ENCODE measurements around the gene PGRMC2. TPM values are rescaled to one million over a fixed set of nuclear protein-coding genes. Genes with fewer than 3 reads are reported as not detected.

PGRMC2 gene
- total RNA-seq, 1 experiment from 2014 or later = 11.4 TPM

GRCh38 chr4:128298146-128298758 is 10.6 kb upstream of the PGRMC2 start:
- ATAC-seq = no peak
- no peaks in the 10 kb centered on the region for H4K20me1 ChIP-seq (ENCODE audit: low read length)
- TF ChIP-seq EZH2 (IDR thresholded peaks at IDR 0.05; ENCODE audit: low read length, unreplicated experiment) (no peak), EZH2phosphoT487 (IDR thresholded peaks at IDR 0.05; ENCODE audit: borderline replicate concordance, low read length) (no peak), CTCF (conservative IDR thresholded peaks at IDR 0.05; ENCODE audit: low read depth, low read length) (no peak)
- no peaks in the 10 kb centered on the region for H3K9me2 ChIP-seq (replicated peaks; ENCODE audit: low read length)
- ChIA-PET CTCF (no interaction called here), POLR2A (ENCODE audit: unreplicated experiment) (interaction anchor here (0.6 kb wide), 1 partner anchor 186 kb away, joined by 3 read pairs; no protein-coding TSS in a partner anchor)
- no peak for DNase-seq
- no peak overlapping the region for H3K9ac ChIP-seq (ENCODE audit: low read length)
- intact Hi-C loops (cut with micrococcal nuclease) = no loop called here
- no peak overlapping the region for H2AFZ ChIP-seq (ENCODE audit: low read length)
- H3K27ac ChIP-seq (ENCODE audit: low read length) = no peak overlapping the region
- no peak overlapping the region for H3K4me3 ChIP-seq (ENCODE audit: low read length)
- H3F3A ChIP-seq (ENCODE audit: low read length, unreplicated experiment) = no peaks in the 10 kb centered on the region
- no peak overlapping the region for H3K4me2 ChIP-seq (ENCODE audit: low read length)
- H3K4me1 ChIP-seq (ENCODE audit: insufficient read depth, low read length) = no peaks in the 10 kb centered on the region
- H3K9me3 ChIP-seq (ENCODE audit: low read length) = no peaks in the 10 kb centered on the region
- H3K36me3 ChIP-seq (ENCODE audit: low read depth, low read length) = no peaks in the 10 kb centered on the region
- BruUV-seq (replicated peaks) = no TSS peak
- H3K27me3 ChIP-seq (ENCODE audit: low read length) = no peaks in the 10 kb centered on the region
- no peaks in the 10 kb centered on the region for H3K79me2 ChIP-seq (ENCODE audit: low read length)

- no peaks in the 10 kb centered on the region for H3F3A ChIP-seq (ENCODE audit: low read length, unreplicated experiment)
- no peaks in the 10 kb centered on the region for H4K20me1 ChIP-seq (ENCODE audit: low read length)
- no peak for ATAC-seq
- no peak overlapping the region for H3K9ac ChIP-seq (ENCODE audit: low read length)
- no peaks in the 10 kb centered on the region for H3K9me3 ChIP-seq (ENCODE audit: low read length)
- no peaks in the 10 kb centered on the region for H3K4me1 ChIP-seq (ENCODE audit: insufficient read depth, low read length)
- no peaks in the 10 kb centered on the region for H3K36me3 ChIP-seq (ENCODE audit: low read depth, low read length)
- DNase-seq = no peak
- CTCF ChIA-PET = no interaction called here
- no peak overlapping the region for H3K27ac ChIP-seq (ENCODE audit: low read length)
- no TSS peak for BruUV-seq (replicated peaks)
- no peak overlapping the region for H2AFZ ChIP-seq (ENCODE audit: low read length)
- H3K4me2 ChIP-seq (ENCODE audit: low read length) = no peak overlapping the region
- TF ChIP-seq EZH2 (IDR thresholded peaks at IDR 0.05; ENCODE audit: low read length, unreplicated experiment) (no peak), CTCF (conservative IDR thresholded peaks at IDR 0.05; ENCODE audit: low read depth, low read length) (no peak), EZH2phosphoT487 (IDR thresholded peaks at IDR 0.05; ENCODE audit: borderline replicate concordance, low read length) (no peak)
- no peaks in the 10 kb centered on the region for H3K79me2 ChIP-seq (ENCODE audit: low read length)
- no peaks in the 10 kb centered on the region for H3K9me2 ChIP-seq (replicated peaks; ENCODE audit: low read length)
- no peak overlapping the region for H3K4me3 ChIP-seq (ENCODE audit: low read length)
- no peaks in the 10 kb centered on the region for H3K27me3 ChIP-seq (ENCODE audit: low read length)
- intact Hi-C loops (cut with micrococcal nuclease) = no loop called here
- POLR2A ChIA-PET (ENCODE audit: unreplicated experiment) = no interaction called here
Observed at GRCh38 chr4:128295255-128295654, 7.6 kb upstream of the PGRMC2 start.

- Histone ChIP-seq H3F3A (ENCODE audit: low read length, unreplicated experiment) (no peaks in the 10 kb centered on the region), H3K4me3 (ENCODE audit: low read length) (no peak overlapping the region), H3K27ac (ENCODE audit: low read length) (no peak overlapping the region), H3K27me3 (ENCODE audit: low read length) (no peaks in the 10 kb centered on the region), H4K20me1 (ENCODE audit: low read length) (no peaks in the 10 kb centered on the region), H3K4me2 (ENCODE audit: low read length) (no peak overlapping the region), H3K4me1 (ENCODE audit: insufficient read depth, low read length) (no peaks in the 10 kb centered on the region), H3K9ac (ENCODE audit: low read length) (no peak overlapping the region), H3K36me3 (ENCODE audit: low read depth, low read length) (no peaks in the 10 kb centered on the region), H3K79me2 (ENCODE audit: low read length) (peaks cover under 1% of the 10 kb centered on the region; the same call in 1 of the 2 replicates), H3K9me3 (ENCODE audit: low read length) (no peaks in the 10 kb centered on the region), H3K9me2 (replicated peaks; ENCODE audit: low read length) (no peaks in the 10 kb centered on the region), H2AFZ (ENCODE audit: low read length) (no peak overlapping the region)
- POLR2A ChIA-PET (ENCODE audit: unreplicated experiment) = no interaction called here
- intact Hi-C loops (cut with micrococcal nuclease) = no loop called here
- CTCF ChIA-PET = no interaction called here
- no TSS peak for BruUV-seq (replicated peaks)
- DNase-seq (no peak), ATAC-seq (no peak)
- no peak for TF ChIP-seq EZH2phosphoT487 (IDR thresholded peaks at IDR 0.05; ENCODE audit: borderline replicate concordance, low read length)
- TF ChIP-seq CTCF (conservative IDR thresholded peaks at IDR 0.05; ENCODE audit: low read depth, low read length) = no peak
- no peak for TF ChIP-seq EZH2 (IDR thresholded peaks at IDR 0.05; ENCODE audit: low read length, unreplicated experiment)
Observed at GRCh38 chr4:128294464-128294863, 6.9 kb upstream of the PGRMC2 start.

All from PC-3 (cell line).